Vagina (tissue), 2 donors: ENCODE measurements around the gene KLHL10. TPM values are rescaled to one million over a fixed set of nuclear protein-coding genes. Genes with fewer than 3 reads are reported as not detected.

ENCODE experiments used
- DNase-seq, 2 donors: peaks; one replicate each; pipeline ENCODE4 v3.0.0-alpha.2; 2017; ENCODE audit errors: extremely low spot score in 2 of 2
- H3K27ac ChIP-seq: fragments of 200-600 bp; sonication (generic); one replicate; pipeline ENCODE4 v1.5.1; 2019
- H3K27me3 ChIP-seq: fragments of 200-600 bp; sonication (generic); one replicate; pipeline ENCODE4 v1.5.1; 2019
- H3K36me3 ChIP-seq, 2 donors: fragments of 200-600 bp; sonication (generic); one replicate each; pipeline ENCODE4 v1.5.1; 2017 to 2019
- H3K4me1 ChIP-seq: fragments of 200-600 bp; sonication (generic); one replicate; pipeline ENCODE4 v1.5.1; 2019
- H3K4me3 ChIP-seq, 2 donors: fragments of 200-600 bp; sonication (generic); 1 replicate in 1 of 2; 2 replicates in 1 of 2; pipeline ENCODE4 v1.5.1; 2016 to 2019
- H3K9me3 ChIP-seq: fragments of 200-600 bp; sonication (generic); one replicate; pipeline ENCODE4 v1.5.1; 2019
- CTCF ChIP-seq, 3 experiments: fragments of 450-650 bp in 2 of 3; fragments of 200-600 bp in 1 of 3; sonication (generic) in 1 of 3; IDR thresholded peaks; one replicate each; pipeline ENCODE4 v1.5.1; 2017 to 2019; ENCODE audit warnings: antibody characterized with exemption in 3 of 3, mild to moderate bottlenecking in 2 of 3, moderate library complexity in 2 of 3
- POLR2A ChIP-seq, 2 donors: fragments of 450-650 bp; IDR thresholded peaks; one replicate each; pipeline ENCODE4 v1.6.1; 2017; ENCODE audit warnings: antibody characterized with exemption in 2 of 2, mild to moderate bottlenecking in 2 of 2, moderate library complexity in 2 of 2
- POLR2AphosphoS5 ChIP-seq, 2 donors: sonication (generic); formaldehyde crosslinking; IDR thresholded peaks; one replicate each; pipeline ENCODE4 v1.9.0; 2017; ENCODE audit warnings: antibody characterized with exemption in 2 of 2, mild to moderate bottlenecking in 2 of 2, low read depth in 1 of 2; ENCODE audit not compliant: insufficient read depth in 1 of 2
- intact Hi-C: fragments of 100-400 bp; cut with DNase I; formaldehyde crosslinking; loops from one replicate; pipeline ENCODE4 v1.15.1; 2023
- total RNA-seq: library from RNA; depleted of rRNA; stranded (reverse); fragments of >200 nt; gene quantifications from one replicate; pipeline ENCODE4 v1.2.3, GENCODE V29; 2016

Gene KLHL10
- total RNA-seq, 1 donor from 2014 or later, result not detected

GRCh38 chr17:41801374-41802271, 36.0 kb upstream of the KLHL10 start:
- peak; percentile 92 to 98 (median 94) for TF ChIP-seq CTCF (IDR thresholded peaks at IDR 0.05)
- TF ChIP-seq POLR2AphosphoS5 (IDR thresholded peaks at IDR 0.05; ENCODE audit: insufficient read depth in 1 of 2, low read depth in 1 of 2), result peak in 1 of 2 donors; percentile 56
- TF ChIP-seq POLR2A (IDR thresholded peaks at IDR 0.05), result no peak
- Histone ChIP-seq H3K4me1 (peaks cover 19% of the 10 kb centered on the region), H3K9me3 (no peaks in the 10 kb centered on the region), H3K27ac (peak overlapping the region; percentile 88), H3K4me3 (peak overlapping the region; percentile 12 to 33), H3K27me3 (no peaks in the 10 kb centered on the region), H3K36me3 (no peaks in the 10 kb centered on the region)
- intact Hi-C loops, result loop anchor here (5.0 kb wide), 1 partner anchor 64 kb away; no protein-coding TSS in a partner anchor
- DNase-seq, result no peak

- Histone ChIP-seq H3K9me3 (no peaks in the 10 kb centered on the region), H3K4me1 (peaks cover 19% of the 10 kb centered on the region), H3K27ac (no peak overlapping the region), H3K36me3 (no peaks in the 10 kb centered on the region), H3K27me3 (no peaks in the 10 kb centered on the region), H3K4me3 (no peak overlapping the region)
- intact Hi-C loops, result loop anchor here (5.0 kb wide), 1 partner anchor 66 kb away; no protein-coding TSS in a partner anchor
- no peak for DNase-seq
- TF ChIP-seq POLR2A (IDR thresholded peaks at IDR 0.05) (no peak), CTCF (IDR thresholded peaks at IDR 0.05) (no peak), POLR2AphosphoS5 (IDR thresholded peaks at IDR 0.05; ENCODE audit: insufficient read depth in 1 of 2, low read depth in 1 of 2) (no peak)
Measured at GRCh38 chr17:41803049-41804020, 34.3 kb upstream of the KLHL10 start.

GRCh38 chr17:41806685-41807445, 30.8 kb upstream of the KLHL10 start:
- Histone ChIP-seq H3K27me3 (no peaks in the 10 kb centered on the region), H3K4me3 (no peak overlapping the region), H3K36me3 (no peaks in the 10 kb centered on the region), H3K9me3 (no peaks in the 10 kb centered on the region), H3K27ac (no peak overlapping the region), H3K4me1 (peaks cover 24% of the 10 kb centered on the region)
- intact Hi-C loops, result no loop called here
- DNase-seq, result no peak
- TF ChIP-seq CTCF (IDR thresholded peaks at IDR 0.05), result no peak
- no peak for TF ChIP-seq POLR2AphosphoS5 (IDR thresholded peaks at IDR 0.05; ENCODE audit: insufficient read depth in 1 of 2, low read depth in 1 of 2)
- no peak for TF ChIP-seq POLR2A (IDR thresholded peaks at IDR 0.05)

- H3K36me3 ChIP-seq, result no peaks in the 10 kb centered on the region
- DNase-seq, result no peak
- intact Hi-C loops, result no loop called here
- H3K27ac ChIP-seq, result peak overlapping the region; percentile 87
- H3K4me1 ChIP-seq, result peaks cover 33% of the 10 kb centered on the region
- H3K9me3 ChIP-seq, result no peaks in the 10 kb centered on the region
- H3K4me3 ChIP-seq, result peak overlapping the region; percentile 66 to 83
- no peaks in the 10 kb centered on the region for H3K27me3 ChIP-seq
- TF ChIP-seq POLR2AphosphoS5 (IDR thresholded peaks at IDR 0.05; ENCODE audit: insufficient read depth in 1 of 2, low read depth in 1 of 2) (no peak), POLR2A (IDR thresholded peaks at IDR 0.05) (no peak), CTCF (IDR thresholded peaks at IDR 0.05) (no peak)
Measured at GRCh38 chr17:41810659-41811548, 26.7 kb upstream of the KLHL10 start.
